Measurements from ENCODE around the gene G2E3.
"Not testable (repeated sequence)": the region's sequence is repeated elsewhere in the genome, so short reads cannot be mapped to it uniquely, and the experiment has no call there.

G2E3 gene

GRCh38 chr14:30607156-30607780, 48.3 kb downstream of the G2E3 start:
- no peak for DNase-seq
- no peaks in the 10 kb centered on the region for H3K9me3 Mint-ChIP-seq
- no peak overlapping the region for H3K27ac Mint-ChIP-seq
- H3K27me3 Mint-ChIP-seq: no peaks in the 10 kb centered on the region
- H3K4me3 Mint-ChIP-seq: no peak overlapping the region
- H3K4me1 Mint-ChIP-seq (ENCODE audit: low read depth): no peaks in the 10 kb centered on the region
- peaks cover 81% of the 10 kb centered on the region for H3K36me3 Mint-ChIP-seq (ENCODE audit: low read depth)

- H3K9me3 Mint-ChIP-seq: no peaks in the 10 kb centered on the region
- H3K4me3 Mint-ChIP-seq: no peak overlapping the region
- peaks cover 74% of the 10 kb centered on the region for H3K36me3 Mint-ChIP-seq (ENCODE audit: low read depth)
- no peak for DNase-seq
- H3K27me3 Mint-ChIP-seq: no peaks in the 10 kb centered on the region
- peak overlapping the region; percentile 7 for H3K27ac Mint-ChIP-seq
- H3K4me1 Mint-ChIP-seq (ENCODE audit: low read depth): no peaks in the 10 kb centered on the region
These were observed 49.6 kb downstream of the G2E3 start for GRCh38 chr14:30608533-30609006.

DNA sequence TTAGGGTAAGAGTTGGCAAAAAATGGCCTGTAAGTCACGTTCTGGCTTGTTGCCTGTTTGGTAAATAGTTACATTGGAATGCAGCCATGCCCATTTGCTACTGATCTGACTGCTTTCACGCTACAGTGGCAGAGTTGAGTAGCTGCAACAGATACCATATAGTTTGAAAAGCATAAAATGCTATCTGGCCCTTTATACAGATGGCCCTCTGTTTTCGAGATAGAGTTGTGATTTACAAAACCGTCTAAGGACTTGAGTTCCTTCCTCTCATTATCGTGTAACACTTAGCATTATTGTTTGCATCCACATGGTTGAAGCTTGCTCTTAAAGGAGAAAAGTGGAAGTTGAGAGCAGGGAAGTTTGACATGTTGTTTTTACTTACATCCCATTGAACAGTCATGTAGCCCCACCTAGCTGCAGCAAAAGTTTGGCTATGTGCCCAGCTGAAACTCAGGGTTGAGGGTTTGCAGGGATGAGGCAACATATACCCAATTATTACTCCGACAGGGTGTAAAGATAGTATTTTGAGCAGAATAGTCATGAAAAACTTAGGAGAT, 51.9 kb downstream of the G2E3 start:
- H3K27ac Mint-ChIP-seq: no peak overlapping the region

DNA sequence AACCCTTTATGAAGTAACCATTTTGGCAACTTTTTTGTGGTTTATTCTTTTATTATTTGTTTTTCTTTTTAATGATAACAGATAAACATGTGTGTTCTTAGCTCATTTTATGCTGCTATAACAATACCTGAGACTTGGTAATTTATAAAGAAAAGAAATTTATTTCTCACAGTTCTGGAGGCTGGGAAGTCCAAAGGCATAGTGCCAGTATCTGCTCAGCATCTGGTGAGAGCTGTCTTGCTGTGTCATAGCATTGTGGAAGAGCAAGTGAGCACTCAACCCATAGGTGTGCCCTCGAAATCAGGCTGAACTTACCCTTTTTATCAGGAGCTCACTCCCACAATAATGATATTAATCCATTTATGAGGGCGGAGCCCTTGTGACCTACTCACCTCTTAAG, 55.2 kb downstream of the G2E3 start:
- Mint-ChIP-seq H3K4me1 (ENCODE audit: low read depth) (no peaks in the 10 kb centered on the region), H3K27ac (no peak overlapping the region), H3K36me3 (ENCODE audit: low read depth) (peaks cover 57% of the 10 kb centered on the region), H3K27me3 (no peaks in the 10 kb centered on the region), H3K9me3 (no peaks in the 10 kb centered on the region), H3K4me3 (no peak overlapping the region)
- no peak for DNase-seq

More for the DNA sequence above, 51.9 kb downstream of the G2E3 start:
- Mint-ChIP-seq H3K4me1 (ENCODE audit: low read depth) (no peaks in the 10 kb centered on the region), H3K9me3 (no peaks in the 10 kb centered on the region), H3K4me3 (no peak overlapping the region), H3K27me3 (no peaks in the 10 kb centered on the region), H3K36me3 (ENCODE audit: low read depth) (peaks cover 67% of the 10 kb centered on the region)
- no peak for DNase-seq

DNA sequence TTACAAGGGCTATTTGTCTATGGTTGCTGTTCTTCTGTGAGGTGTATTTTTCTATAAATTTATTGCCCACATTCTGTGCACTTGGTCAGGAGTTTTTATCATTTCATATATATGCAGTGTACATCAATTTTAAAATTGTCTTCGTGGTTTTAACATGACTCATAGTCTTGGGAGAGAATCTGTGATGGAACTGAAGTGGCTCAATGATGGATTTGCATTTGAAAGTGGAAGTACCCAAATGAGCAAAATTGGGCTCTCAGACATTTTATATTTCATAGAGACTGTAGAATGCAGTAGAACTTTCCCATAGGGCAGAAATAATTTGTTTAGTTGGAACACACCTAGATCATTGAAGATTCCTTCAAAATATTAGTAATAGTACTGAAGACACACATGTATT, 61.2 kb downstream of the G2E3 start:
- Mint-ChIP-seq H3K27ac (peak overlapping the region; percentile 74), H3K9me3 (no peaks in the 10 kb centered on the region), H3K36me3 (ENCODE audit: low read depth) (peaks cover 37% of the 10 kb centered on the region), H3K27me3 (no peaks in the 10 kb centered on the region), H3K4me1 (ENCODE audit: low read depth) (peaks cover 37% of the 10 kb centered on the region), H3K4me3 (peak overlapping the region; percentile 44)
- no peak for DNase-seq

DNA sequence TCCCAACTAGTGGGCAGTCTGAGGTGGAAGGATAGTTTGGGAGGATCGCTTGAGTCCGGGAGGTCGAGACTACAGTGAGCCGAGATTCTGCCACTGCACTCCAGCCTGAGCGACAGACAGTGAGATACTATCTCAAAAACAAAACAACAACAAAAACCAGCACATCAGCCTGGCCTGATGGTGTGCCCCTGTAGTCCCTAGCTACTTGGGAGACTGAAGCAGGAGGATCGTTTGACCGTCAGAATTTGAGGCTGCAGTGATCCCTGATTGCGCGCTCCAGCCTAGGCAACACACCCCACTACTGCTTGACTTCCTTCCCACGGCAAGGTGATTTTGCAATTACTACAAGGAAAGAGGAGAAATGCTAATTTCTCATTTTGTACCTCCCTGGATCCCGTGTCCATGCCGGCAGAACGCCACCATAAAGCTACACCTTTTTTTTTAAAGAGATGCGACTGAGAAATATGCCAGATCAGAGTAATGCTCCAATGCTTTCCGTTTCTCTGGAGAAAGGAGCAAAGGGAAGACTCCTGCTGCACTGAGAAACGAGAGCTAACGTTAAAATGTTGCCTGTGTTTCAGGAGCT, 62.5 kb downstream of the G2E3 start:
- Mint-ChIP-seq H3K9me3 (no peaks in the 10 kb centered on the region), H3K4me3 (peak overlapping the region; percentile 88), H3K4me1 (ENCODE audit: low read depth) (peaks cover 43% of the 10 kb centered on the region), H3K27me3 (no peaks in the 10 kb centered on the region), H3K36me3 (ENCODE audit: low read depth) (peaks cover 28% of the 10 kb centered on the region), H3K27ac (peak overlapping the region; percentile 93)
- DNase-seq: peak; percentile 39

- no peaks in the 10 kb centered on the region for H3K9me3 Mint-ChIP-seq
- H3K4me3 Mint-ChIP-seq: peak within 1 kb of the TSS; percentile 88
- DNase-seq: peak; percentile 95
- peaks cover 47% of the 10 kb centered on the region for H3K4me1 Mint-ChIP-seq (ENCODE audit: low read depth)
- peak within 1 kb of the TSS; percentile 93 for H3K27ac Mint-ChIP-seq
- no peaks in the 10 kb centered on the region for H3K27me3 Mint-ChIP-seq
- H3K36me3 Mint-ChIP-seq (ENCODE audit: low read depth): peaks cover 29% of the 10 kb centered on the region
These were observed 63.2 kb downstream of the G2E3 start, which contains the start of gene SCFD1 for GRCh38 chr14:30621940-30622830. SCFD1 (plus strand) TSS chr14:30622319; CDS start chr14:30622339, 20 bp downstream.

GRCh38 chr14:30623412-30624131, 64.6 kb downstream of the G2E3 start:
- H3K4me1 Mint-ChIP-seq (ENCODE audit: low read depth): peaks cover 57% of the 10 kb centered on the region
- no peaks in the 10 kb centered on the region for H3K27me3 Mint-ChIP-seq
- no peak for DNase-seq
- peaks cover 38% of the 10 kb centered on the region for H3K36me3 Mint-ChIP-seq (ENCODE audit: low read depth)
- H3K9me3 Mint-ChIP-seq: no peaks in the 10 kb centered on the region
- H3K27ac Mint-ChIP-seq: no peak overlapping the region
- H3K4me3 Mint-ChIP-seq: peak overlapping the region; percentile 88

DNA sequence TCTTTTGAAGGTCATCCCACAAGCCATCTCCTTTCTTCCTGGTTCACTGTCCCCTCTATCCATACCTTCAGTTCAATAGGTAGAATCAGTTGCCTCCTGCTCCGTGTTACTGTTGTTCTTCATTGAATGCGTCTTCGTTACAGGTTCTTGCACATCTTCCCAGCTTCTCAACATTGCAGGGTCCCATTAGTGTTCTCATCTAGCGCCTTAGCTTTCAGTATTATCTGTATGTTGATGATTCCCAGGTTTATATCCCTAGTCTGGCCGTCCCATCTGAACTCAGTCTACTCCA, 65.1 kb downstream of the G2E3 start:
- Mint-ChIP-seq H3K4me3 (peak overlapping the region; percentile 88), H3K4me1 (ENCODE audit: low read depth) (peaks cover 60% of the 10 kb centered on the region), H3K27ac (no peak overlapping the region), H3K36me3 (ENCODE audit: low read depth) (peaks cover 43% of the 10 kb centered on the region), H3K27me3 (no peaks in the 10 kb centered on the region), H3K9me3 (no peaks in the 10 kb centered on the region)
- no peak for DNase-seq

DNA sequence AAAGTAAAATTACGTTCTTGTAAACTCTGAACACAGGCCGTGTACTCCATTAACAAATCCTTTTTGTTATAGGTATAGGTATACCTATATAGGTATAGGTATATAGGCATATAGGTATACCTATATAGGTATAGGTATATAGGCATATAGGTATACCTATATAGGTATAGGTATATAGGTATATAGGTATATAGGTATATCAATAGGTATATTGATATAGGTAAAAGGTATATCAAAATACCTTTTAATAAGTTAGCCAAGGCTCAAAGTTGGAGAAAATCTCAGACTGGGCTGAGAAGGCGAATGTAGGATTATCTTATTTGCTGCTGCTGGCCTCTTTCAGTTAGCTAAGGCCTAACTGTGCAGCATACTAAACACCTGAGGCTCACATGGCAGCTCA, 66.6 kb downstream of the G2E3 start:
- Mint-ChIP-seq H3K4me1 (ENCODE audit: low read depth) (peaks cover 51% of the 10 kb centered on the region), H3K36me3 (ENCODE audit: low read depth) (peaks cover 53% of the 10 kb centered on the region), H3K9me3 (no peaks in the 10 kb centered on the region), H3K27ac (no peak overlapping the region), H3K4me3 (no peak overlapping the region), H3K27me3 (no peaks in the 10 kb centered on the region)
- no peak for DNase-seq

DNA sequence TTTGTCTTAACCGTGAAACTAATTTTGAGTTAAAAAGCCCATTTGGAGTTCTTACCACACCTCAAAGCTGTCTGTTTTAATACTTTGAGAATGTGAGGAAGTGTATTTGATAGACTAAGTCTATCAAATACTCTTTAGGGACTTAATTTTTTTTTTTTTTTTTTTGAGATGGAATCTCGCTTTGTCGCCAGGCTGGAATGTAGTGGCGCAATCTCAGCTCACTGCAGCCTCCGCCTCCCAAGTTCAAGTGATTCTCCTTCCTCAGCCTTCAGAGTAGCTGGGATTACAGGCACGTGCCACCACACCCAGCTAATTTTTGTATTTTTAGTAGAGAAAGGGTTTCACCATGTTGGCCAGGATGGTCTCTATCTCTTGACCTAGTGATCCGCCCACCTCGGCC, 70.5 kb downstream of the G2E3 start:
- peaks cover 70% of the 10 kb centered on the region for H3K36me3 Mint-ChIP-seq (ENCODE audit: low read depth)
- DNase-seq: not testable (repeated sequence)

DNA sequence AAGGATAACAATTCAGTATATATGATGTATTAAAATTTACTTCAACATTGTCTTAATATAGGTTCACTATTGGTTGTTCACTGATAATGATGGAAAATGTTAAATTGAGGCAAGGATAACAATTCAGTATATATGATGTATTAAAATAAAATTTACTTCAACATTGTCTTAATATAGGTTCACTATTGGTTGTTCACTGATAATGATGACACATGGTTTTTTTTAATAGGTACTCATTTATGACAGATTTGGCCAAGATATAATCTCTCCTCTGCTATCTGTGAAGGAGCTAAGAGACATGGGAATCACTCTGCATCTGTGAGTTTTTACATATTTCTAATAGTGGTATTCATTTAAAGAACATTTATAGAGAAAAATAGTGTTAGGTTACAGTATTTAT, 71.3 kb downstream of the G2E3 start:
- peaks cover 72% of the 10 kb centered on the region for H3K36me3 Mint-ChIP-seq (ENCODE audit: low read depth)
- H3K9me3 Mint-ChIP-seq: no peaks in the 10 kb centered on the region
- peaks cover 29% of the 10 kb centered on the region for H3K4me1 Mint-ChIP-seq (ENCODE audit: low read depth)
- no peak overlapping the region for H3K4me3 Mint-ChIP-seq
- DNase-seq: no peak
- H3K27ac Mint-ChIP-seq: no peak overlapping the region
- no peaks in the 10 kb centered on the region for H3K27me3 Mint-ChIP-seq

More for the DNA sequence above, 70.5 kb downstream of the G2E3 start:
- H3K4me3 Mint-ChIP-seq, H3K9me3 Mint-ChIP-seq, H3K27me3 Mint-ChIP-seq, H3K27ac Mint-ChIP-seq: not testable (repeated sequence)
- H3K4me1 Mint-ChIP-seq (ENCODE audit: low read depth): peaks cover 36% of the 10 kb centered on the region

DNA sequence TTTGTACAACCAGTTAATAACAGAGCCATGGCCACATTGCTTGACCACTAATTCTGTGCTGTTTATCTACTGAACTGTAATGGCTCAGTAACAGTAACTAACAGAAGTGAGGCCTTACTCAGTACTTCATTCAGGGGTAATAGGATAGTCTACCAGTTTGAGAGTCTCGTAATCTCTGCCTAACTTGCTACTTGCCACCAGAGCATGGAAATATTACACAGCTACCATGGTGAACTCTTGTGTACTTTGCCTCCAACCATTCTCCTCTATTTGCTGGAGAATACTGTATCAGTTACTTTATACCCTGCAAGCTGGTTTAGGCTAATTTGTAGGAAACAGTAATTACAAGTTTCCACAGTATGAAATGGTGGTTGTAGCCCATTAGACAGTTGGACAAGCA, 73.8 kb downstream of the G2E3 start:
- Mint-ChIP-seq H3K4me1 (ENCODE audit: low read depth) (peaks cover 16% of the 10 kb centered on the region), H3K4me3 (no peak overlapping the region), H3K36me3 (ENCODE audit: low read depth) (peaks cover 85% of the 10 kb centered on the region), H3K9me3 (no peaks in the 10 kb centered on the region), H3K27ac (no peak overlapping the region), H3K27me3 (no peaks in the 10 kb centered on the region)
- DNase-seq: no peak

GRCh38 chr14:30638926-30639325, 80.0 kb downstream of the G2E3 start:
- Mint-ChIP-seq H3K36me3 (ENCODE audit: low read depth) (peaks cover 83% of the 10 kb centered on the region), H3K4me3 (no peak overlapping the region), H3K27me3 (no peaks in the 10 kb centered on the region), H3K27ac (no peak overlapping the region), H3K4me1 (ENCODE audit: low read depth) (no peaks in the 10 kb centered on the region), H3K9me3 (no peaks in the 10 kb centered on the region)
- DNase-seq: no peak
